Measurements from ENCODE around the gene STRIP1.
"Not testable (repeated sequence)": the region's sequence is repeated elsewhere in the genome, so short reads cannot be mapped to it uniquely, and the experiment has no call there.

Gene STRIP1

DNA sequence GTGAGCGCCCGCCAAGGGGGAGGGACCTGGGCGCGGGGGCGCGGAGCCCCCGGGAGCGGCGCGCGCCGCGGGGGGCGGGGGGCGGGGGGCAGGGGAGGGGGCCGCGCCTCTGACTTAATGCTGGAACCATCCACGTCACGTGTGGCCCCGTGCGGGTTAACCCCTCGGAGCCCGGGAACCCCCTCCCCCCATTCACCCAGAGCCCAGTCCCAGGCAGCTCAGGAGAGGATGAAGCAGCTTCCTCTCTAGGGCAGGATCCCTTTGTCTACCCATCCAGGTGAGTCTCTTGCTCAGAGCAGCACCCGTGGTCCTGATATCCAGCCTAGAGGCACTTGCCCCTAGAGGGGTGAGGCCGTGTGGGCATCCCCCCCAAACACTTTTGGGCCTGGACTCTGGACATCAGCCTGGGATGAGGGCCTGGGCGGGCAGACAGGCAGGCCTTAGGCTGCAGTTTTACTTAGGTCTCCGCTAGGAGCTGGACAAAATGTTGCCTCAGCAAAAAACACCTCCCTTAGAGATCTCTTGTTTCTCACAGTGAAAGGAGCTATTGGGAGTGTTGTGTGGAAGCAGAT is 36.3 kb downstream of the STRIP1 start, which contains the start of gene ALX3:
TSS of gene ALX3 (minus strand) at position 2 of the 572 bp plus-strand sequence. CDS start 60 bp downstream, outside the sequence.
- DNase-seq, result no peak

- DNase-seq, result no peak
These were observed 39.7 kb downstream of the STRIP1 start for GRCh38 chr1:110074166-110074565.

DNA sequence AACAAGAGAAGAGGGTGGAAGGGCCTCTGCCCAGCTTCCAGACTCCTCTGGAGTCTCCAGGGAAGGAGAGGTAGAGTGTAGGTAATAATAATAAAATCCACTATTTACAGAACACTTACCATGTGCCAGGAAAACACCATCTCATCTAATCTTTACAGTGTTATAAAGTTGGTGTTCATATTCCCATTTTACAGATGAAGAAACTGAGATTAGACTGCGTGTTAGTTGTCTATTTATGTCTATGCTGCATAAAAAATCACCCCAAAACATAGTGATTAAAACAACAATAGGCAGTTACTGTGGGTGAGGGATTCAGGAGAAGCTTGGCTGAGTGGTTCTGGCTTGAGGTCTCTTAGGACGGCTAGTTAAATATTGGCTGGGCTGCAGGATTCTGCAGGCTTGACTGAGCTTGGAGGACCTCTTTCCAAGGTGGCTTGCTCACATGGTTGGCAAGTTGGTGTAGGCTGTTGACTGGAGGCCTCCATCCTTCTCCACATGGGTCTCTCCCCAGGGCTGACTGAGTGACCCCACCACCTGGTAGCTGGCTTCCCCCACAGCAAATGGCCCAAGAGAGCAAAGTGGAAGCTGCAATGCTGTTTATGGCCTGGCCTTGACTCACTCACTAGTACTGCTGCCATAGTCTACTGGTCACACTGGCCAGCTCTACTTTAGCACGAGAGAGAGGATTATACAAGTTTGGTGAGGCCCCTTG is 42.5 kb downstream of the STRIP1 start:
- DNase-seq, result no peak

DNA sequence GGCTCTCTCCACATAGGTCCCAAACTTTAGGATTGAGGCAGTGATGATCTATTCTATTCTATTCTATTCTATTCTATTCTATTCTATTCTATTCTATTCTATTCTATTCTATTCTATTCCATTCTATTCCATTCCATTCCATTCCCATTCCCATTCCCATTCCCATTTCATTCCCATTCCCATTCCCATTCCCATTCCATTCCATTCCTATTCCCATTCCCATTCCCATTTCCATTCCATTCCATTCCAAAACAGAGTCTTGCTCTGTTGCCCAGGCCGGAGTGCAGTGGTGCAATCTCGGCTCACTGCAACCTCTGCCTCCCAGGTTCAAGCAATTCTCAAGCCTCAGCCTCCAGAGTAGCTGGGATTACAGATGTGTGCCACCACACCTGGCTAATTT is 45.6 kb downstream of the STRIP1 start:
- DNase-seq, result not testable (repeated sequence)

DNA sequence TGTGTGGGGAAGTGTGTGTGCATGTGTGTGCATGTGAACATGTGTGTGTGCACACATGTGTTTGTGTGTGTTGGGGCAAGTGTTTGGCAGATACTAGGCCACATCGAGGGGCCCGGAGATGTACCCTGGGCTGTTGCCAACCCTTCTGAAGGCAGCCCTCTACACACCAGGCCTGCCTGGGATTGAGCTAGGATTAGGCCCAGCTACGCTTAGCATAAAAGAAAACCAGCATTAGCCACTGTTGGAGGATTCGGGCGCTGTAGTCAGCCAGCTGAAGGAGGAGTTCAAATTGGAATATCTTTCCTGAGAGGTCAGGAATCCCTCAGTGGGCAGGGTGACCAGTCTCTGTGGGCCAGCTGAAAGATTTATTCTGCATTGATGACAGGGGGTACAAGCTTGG is 46.6 kb downstream of the STRIP1 start:
- DNase-seq, result no peak

- no peak for DNase-seq
These were observed 48.1 kb downstream of the STRIP1 start for GRCh38 chr1:110082477-110082876.

- no peak for DNase-seq
These were observed 48.8 kb downstream of the STRIP1 start for GRCh38 chr1:110083061-110083865.

GRCh38 chr1:110083866-110084226 is 49.4 kb downstream of the STRIP1 start:
- no peak for DNase-seq

DNA sequence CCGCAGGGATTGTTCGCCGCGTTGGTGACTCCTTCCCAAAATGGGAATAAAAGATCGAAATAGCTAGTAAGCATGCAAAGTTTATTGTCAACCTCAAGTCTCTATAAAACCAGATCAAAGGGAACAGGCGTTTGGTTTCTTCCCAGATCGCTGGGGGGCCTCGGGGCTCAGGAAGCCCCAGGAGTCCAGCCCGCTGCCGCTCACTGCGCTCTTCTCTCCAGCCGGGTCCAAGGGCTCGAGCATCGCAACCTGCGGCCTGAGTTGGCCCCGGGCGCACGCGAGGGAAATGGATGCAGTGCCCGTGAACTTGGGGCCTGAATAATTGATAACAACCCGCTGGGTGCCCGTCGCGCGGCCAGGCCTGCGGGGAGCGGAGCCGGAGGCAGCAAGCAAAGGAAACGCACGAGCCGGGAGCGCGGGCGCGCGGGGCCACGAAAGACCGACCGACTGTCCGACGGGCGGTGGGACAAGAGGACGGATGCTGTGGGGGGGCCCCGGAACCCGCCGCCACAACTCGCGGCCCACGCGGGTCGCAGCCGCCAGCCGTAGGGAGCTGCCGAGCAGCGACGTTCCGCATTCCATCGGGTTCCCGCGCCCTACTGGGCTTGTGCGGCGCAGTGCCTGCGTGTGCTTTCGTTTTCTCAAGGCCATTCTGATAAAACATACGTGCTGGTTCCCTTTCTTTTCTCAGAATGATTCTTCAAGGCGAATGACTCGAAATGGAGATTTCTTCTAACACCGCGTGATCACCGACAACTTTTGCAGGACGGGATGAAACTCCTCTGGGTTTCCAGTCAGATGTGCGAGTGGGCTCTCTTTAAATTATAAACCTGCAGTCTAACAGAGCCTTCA is 50.0 kb downstream of the STRIP1 start:
- DNase-seq, result no peak

DNA sequence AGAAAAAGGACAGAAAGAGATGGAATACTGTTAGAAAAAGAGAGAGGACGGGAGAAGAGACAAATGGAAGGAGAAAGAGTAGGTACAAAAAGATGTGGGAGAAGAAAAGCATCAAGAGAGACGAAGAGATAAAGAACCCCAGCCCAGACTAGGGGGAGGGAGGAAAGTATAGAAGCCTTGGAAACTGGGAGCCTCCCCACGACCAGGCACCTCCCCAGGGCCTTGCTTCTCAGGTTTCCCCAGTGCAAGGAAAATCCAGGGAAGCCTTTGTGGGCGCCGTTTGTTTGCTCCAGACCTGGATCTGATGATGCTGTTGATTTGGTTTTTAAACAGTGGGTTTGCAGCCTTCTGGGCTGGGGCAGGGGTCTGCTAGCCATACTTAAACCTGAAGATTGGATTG is 51.2 kb downstream of the STRIP1 start:
- DNase-seq, result no peak

- no peak for DNase-seq
These were observed 52.5 kb downstream of the STRIP1 start for GRCh38 chr1:110086961-110087360.

GRCh38 chr1:110087812-110088738 is 53.7 kb downstream of the STRIP1 start:
- DNase-seq, result no peak

- no peak for DNase-seq
These were observed 54.4 kb downstream of the STRIP1 start for GRCh38 chr1:110088739-110089316.

- DNase-seq, result no peak
These were observed 55.3 kb downstream of the STRIP1 start for GRCh38 chr1:110089561-110090275.

- DNase-seq, result no peak
These were observed 57.0 kb downstream of the STRIP1 start for GRCh38 chr1:110091381-110091780.

DNA sequence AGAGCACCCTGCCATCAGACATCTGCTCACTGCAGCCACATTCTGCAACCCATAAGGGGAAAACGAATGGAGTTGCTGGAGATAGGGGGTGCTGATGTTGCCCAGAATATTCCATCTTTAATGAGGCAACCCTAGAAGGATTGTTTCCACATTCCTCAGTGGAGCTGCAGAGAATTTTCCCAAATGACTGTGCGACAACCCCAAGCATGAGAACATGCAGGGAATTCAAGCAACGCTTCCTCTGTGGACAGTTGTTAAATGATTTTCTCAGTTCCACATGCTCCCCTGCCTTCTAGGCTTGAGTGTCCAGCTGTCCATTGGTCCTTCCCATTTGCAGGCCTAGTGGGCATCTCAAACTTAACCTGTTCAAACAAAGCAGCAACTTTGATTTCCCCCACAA is 57.4 kb downstream of the STRIP1 start:
- no peak for DNase-seq

DNA sequence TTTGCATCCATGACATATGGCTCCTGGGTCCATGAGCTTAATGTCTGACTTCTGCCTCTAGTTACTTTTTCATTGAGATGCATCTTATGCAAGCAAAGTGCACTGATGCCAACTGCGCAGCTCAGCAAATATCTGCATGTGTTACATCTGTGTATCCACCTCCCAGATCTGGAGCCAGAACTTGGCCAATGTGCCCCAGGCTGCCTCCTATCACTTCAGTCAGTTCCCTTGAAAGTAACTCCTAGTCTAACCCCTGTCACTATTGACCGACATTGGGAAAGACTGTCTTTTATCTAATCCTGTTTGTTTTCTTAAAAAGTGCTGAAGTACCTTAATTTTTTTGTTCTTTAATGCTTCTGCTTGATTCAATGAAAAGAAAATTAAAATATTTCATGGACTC is 58.6 kb downstream of the STRIP1 start:
- DNase-seq, result no peak

DNA sequence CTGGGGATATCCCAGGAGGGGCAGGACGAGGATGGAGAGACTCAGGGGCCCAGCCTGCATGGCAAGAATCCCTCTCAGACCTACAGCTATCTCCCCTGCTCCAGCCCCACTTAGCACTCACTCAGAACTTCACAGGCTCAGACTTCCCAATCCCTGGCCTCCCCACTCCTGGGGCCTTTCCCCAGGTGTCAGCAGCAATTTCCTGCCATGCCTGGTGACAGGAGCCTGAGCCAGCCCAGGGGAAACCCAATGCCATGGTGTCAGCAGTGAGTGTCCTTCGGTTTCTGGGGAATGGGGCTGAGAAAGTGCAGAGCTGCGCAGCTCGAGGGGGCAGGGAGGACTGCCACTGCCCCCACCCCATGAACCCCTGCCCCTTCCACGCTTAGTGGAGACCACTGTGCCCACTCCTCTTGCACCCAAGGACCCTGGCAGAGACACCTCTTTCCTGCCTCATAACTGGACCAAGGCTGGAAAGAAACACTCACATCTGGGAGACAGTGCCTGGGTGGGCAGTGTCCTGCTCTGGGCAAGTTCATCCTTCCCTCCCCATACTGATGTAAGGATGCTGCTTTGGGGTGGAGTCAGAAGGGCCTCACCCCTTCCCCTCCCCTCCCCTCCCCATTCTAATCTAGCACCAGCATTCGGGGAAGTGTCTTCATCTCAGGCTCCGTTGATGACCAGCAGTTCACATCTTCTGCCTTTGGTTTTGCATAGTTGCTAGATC is 60.7 kb downstream of the STRIP1 start:
- no peak for DNase-seq

- no peak for DNase-seq
These were observed 63.2 kb downstream of the STRIP1 start for GRCh38 chr1:110097507-110098221.
